ENCODE results near the gene CLNK.
"Not testable (repeated sequence)": the region's sequence is repeated elsewhere in the genome, so short reads cannot be mapped to it uniquely, and the experiment has no call there.

CLNK gene

GRCh38 chr4:10575414-10575813 lies 109.2 kb downstream of the CLNK start:
- no peak for DNase-seq

GRCh38 chr4:10574553-10574952 lies 110.0 kb downstream of the CLNK start:
- not testable (repeated sequence) for DNase-seq

GRCh38 chr4:10571909-10572308 lies 112.7 kb downstream of the CLNK start:
- DNase-seq = no peak

GRCh38 chr4:10569491-10569890 lies 115.1 kb downstream of the CLNK start:
- DNase-seq = no peak

GRCh38 chr4:10567766-10568165 lies 116.8 kb downstream of the CLNK start:
- DNase-seq = no peak

- DNase-seq = no peak
These were observed 119.3 kb downstream of the CLNK start for GRCh38 chr4:10565166-10565780.

- DNase-seq = peak; percentile 87
These were observed 129.9 kb downstream of the CLNK start for GRCh38 chr4:10554694-10555093.

- no peak for DNase-seq
These were observed 130.4 kb downstream of the CLNK start for GRCh38 chr4:10554121-10554520.

GRCh38 chr4:10552591-10553280 lies 131.8 kb downstream of the CLNK start:
- no peak for DNase-seq

- no peak for DNase-seq
These were observed 148.7 kb downstream of the CLNK start for GRCh38 chr4:10535912-10536311.

GRCh38 chr4:10534820-10535219 lies 149.7 kb downstream of the CLNK start:
- DNase-seq = no peak

GRCh38 chr4:10532155-10532554 lies 152.4 kb downstream of the CLNK start:
- no peak for DNase-seq

- DNase-seq = no peak
These were observed 154.3 kb downstream of the CLNK start for GRCh38 chr4:10530137-10530786.

- DNase-seq = no peak
These were observed 155.1 kb downstream of the CLNK start for GRCh38 chr4:10529291-10530136.

- no peak for DNase-seq
These were observed 157.1 kb downstream of the CLNK start for GRCh38 chr4:10527438-10527837.

- no peak for DNase-seq
These were observed 157.9 kb downstream of the CLNK start for GRCh38 chr4:10526429-10527222.

- no peak for DNase-seq
These were observed 160.3 kb downstream of the CLNK start for GRCh38 chr4:10524196-10524833.

- no peak for DNase-seq
These were observed 163.1 kb downstream of the CLNK start for GRCh38 chr4:10521424-10521823.

GRCh38 chr4:10509733-10510132 lies 174.8 kb downstream of the CLNK start:
- DNase-seq = no peak

GRCh38 chr4:10506077-10506476 lies 178.5 kb downstream of the CLNK start:
- no peak for DNase-seq

GRCh38 chr4:10504570-10505179 lies 179.9 kb downstream of the CLNK start:
- DNase-seq = no peak

- DNase-seq = no peak
These were observed 181.9 kb downstream of the CLNK start for GRCh38 chr4:10502717-10503116.

Measured in DMS53 (cell line).